Caco-2 (cell line): ENCODE data around the gene CACNA1D. TPM values are rescaled to one million over a fixed set of nuclear protein-coding genes. Genes with fewer than 3 reads are reported as not detected.

ENCODE experiments used
- BruUV-seq: library from RNA; stranded (reverse); fragments of 400-500 nt; replicated peaks from 2 replicates; lab custom pipeline; 2021; lab: Mats Ljungman, UMichigan
- CTCF ChIA-PET: fragments of 300-600 bp; sonication (Branson Sonifier 250); formaldehyde crosslinking; loops from one replicate; lab custom pipeline; 2022; ENCODE audit warnings: antibody characterized with exemption; lab: Charles Lee
- POLR2A ChIA-PET: fragments of 300-600 bp; sonication (Branson Sonifier 250); formaldehyde crosslinking; loops from one replicate; lab custom pipeline; 2022; ENCODE audit warnings: antibody characterized with exemption; lab: Charles Lee
- DNase-seq, 2 experiments: peaks; one replicate each; pipeline versions ENCODE4 v3.0.0 to v3.0.0-alpha.2; 2020 to 2022
- H3K27me3 ChIP-seq: replicated peaks from 2 replicates; pipeline ENCODE4 v1.6.0; 2011; ENCODE audit warnings: low read length; ENCODE audit not compliant: control insufficient read depth, insufficient read depth
- H3K36me3 ChIP-seq: 2 replicates; pipeline ENCODE4 v1.5.1; 2011; ENCODE audit warnings: low read length; ENCODE audit not compliant: control insufficient read depth, insufficient read depth
- H3K4me1 ChIP-seq: fragments of 250-450 bp; sonication (Bioruptor Pico); 2 replicates; pipeline ENCODE4 v1.5.1; 2020; ENCODE audit warnings: mild to moderate bottlenecking
- H3K4me3 ChIP-seq: 2 replicates; pipeline ENCODE4 v1.5.1; 2011; ENCODE audit warnings: low read depth, mild to moderate bottlenecking, control low read depth, low read length
- H3K9me3 ChIP-seq: fragments of 250-450 bp; sonication (Bioruptor Pico); 2 replicates; pipeline ENCODE4 v1.5.1; 2020; ENCODE audit warnings: mild to moderate bottlenecking, moderate library complexity
- H3K27ac Mint-ChIP-seq: one replicate; pipeline ENCODE4 v1.8.0; 2022; ENCODE audit warnings: mixed read lengths; ENCODE audit not compliant: unreplicated experiment
- H3K27me3 Mint-ChIP-seq: one replicate; pipeline ENCODE4 v1.8.0; 2022; ENCODE audit warnings: mixed read lengths; ENCODE audit not compliant: insufficient read depth, unreplicated experiment
- H3K36me3 Mint-ChIP-seq: one replicate; pipeline ENCODE4 v1.8.0; 2022; ENCODE audit warnings: mild to moderate bottlenecking, mixed read lengths; ENCODE audit not compliant: insufficient read depth, unreplicated experiment
- H3K4me1 Mint-ChIP-seq: one replicate; pipeline ENCODE4 v1.8.0; 2022; ENCODE audit warnings: low read depth, mixed read lengths; ENCODE audit not compliant: unreplicated experiment
- H3K4me3 Mint-ChIP-seq: one replicate; pipeline ENCODE4 v1.8.0; 2022; ENCODE audit warnings: mild to moderate bottlenecking, moderate library complexity, mixed read lengths; ENCODE audit not compliant: unreplicated experiment
- H3K9me3 Mint-ChIP-seq: one replicate; pipeline ENCODE4 v1.8.0; 2022; ENCODE audit warnings: mixed read lengths; ENCODE audit not compliant: unreplicated experiment
- intact Hi-C: fragments of 100-400 bp; cut with micrococcal nuclease; formaldehyde crosslinking; loops from one replicate; pipeline ENCODE4 v1.10.0; 2022; ENCODE audit not compliant: unreplicated experiment
- total RNA-seq: library from RNA; stranded (reverse); gene quantifications from 2 replicates; pipeline ENCODE4 v1.2.3, GENCODE V29; 2022
- TF ChIP-seq, protein P1 (sequence below), 2 experiments: fragments of 200-600 bp in 1 of 2; IDR thresholded peaks; 1 replicate in 1 of 2; 2 replicates in 1 of 2; pipeline versions ENCODE4 v1.5.1 to v1.8.0; 2011 to 2022; ENCODE audit warnings: antibody characterized with exemption in 1 of 2, control low read depth in 1 of 2, inconsistent platforms in 1 of 2, low read depth in 1 of 2, low read length in 1 of 2, mild to moderate bottlenecking in 1 of 2, moderate library complexity in 1 of 2; ENCODE audit not compliant: insufficient read depth in 1 of 2, severe bottlenecking in 1 of 2, unreplicated experiment in 1 of 2

CACNA1D gene
- total RNA-seq, 1 experiment from 2014 or later, result 13.3 TPM

DNA sequence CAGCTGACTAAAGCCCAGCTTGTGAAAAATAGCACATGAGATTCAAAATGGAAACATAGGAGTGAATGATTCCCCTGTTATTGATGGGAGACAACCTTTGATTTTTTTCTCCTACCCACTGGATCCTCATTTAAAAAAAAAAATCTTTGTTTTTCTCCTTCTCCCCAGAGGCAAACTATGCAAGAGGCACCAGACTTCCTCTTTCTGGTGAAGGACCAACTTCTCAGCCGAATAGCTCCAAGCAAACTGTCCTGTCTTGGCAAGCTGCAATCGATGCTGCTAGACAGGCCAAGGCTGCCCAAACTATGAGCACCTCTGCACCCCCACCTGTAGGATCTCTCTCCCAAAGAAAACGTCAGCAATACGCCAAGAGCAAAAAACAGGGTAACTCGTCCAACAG, 2.6 kb downstream of the CACNA1D start:
- Mint-ChIP-seq H3K4me1 (peaks cover 10% of the 10 kb centered on the region), H3K27ac (no peak overlapping the region), H3K4me3 (no peak overlapping the region), H3K36me3 (no peaks in the 10 kb centered on the region), H3K9me3 (no peaks in the 10 kb centered on the region), H3K27me3 (no peaks in the 10 kb centered on the region)
- H3K27me3 ChIP-seq, result no peaks in the 10 kb centered on the region
- ChIA-PET POLR2A (interaction anchor here (0.6 kb wide), 1 partner anchor 17 kb away, joined by 3 read pairs; no protein-coding TSS in a partner anchor), CTCF (no interaction called here)
- no peaks in the 10 kb centered on the region for H3K9me3 ChIP-seq
- H3K4me1 ChIP-seq, result peaks cover 12% of the 10 kb centered on the region
- no peak overlapping the region for H3K4me3 ChIP-seq
- H3K36me3 ChIP-seq, result no peaks in the 10 kb centered on the region
- BruUV-seq, result no TSS peak
- intact Hi-C loops, result no loop called here
- DNase-seq, result no peak
- TF ChIP-seq, protein P1, sequence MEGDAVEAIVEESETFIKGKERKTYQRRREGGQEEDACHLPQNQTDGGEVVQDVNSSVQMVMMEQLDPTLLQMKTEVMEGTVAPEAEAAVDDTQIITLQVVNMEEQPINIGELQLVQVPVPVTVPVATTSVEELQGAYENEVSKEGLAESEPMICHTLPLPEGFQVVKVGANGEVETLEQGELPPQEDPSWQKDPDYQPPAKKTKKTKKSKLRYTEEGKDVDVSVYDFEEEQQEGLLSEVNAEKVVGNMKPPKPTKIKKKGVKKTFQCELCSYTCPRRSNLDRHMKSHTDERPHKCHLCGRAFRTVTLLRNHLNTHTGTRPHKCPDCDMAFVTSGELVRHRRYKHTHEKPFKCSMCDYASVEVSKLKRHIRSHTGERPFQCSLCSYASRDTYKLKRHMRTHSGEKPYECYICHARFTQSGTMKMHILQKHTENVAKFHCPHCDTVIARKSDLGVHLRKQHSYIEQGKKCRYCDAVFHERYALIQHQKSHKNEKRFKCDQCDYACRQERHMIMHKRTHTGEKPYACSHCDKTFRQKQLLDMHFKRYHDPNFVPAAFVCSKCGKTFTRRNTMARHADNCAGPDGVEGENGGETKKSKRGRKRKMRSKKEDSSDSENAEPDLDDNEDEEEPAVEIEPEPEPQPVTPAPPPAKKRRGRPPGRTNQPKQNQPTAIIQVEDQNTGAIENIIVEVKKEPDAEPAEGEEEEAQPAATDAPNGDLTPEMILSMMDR (IDR thresholded peaks at IDR 0.05; ENCODE audit: insufficient read depth in 1 of 2, low read depth in 1 of 2, low read length in 1 of 2, severe bottlenecking in 1 of 2, unreplicated experiment in 1 of 2), result no peak

DNA sequence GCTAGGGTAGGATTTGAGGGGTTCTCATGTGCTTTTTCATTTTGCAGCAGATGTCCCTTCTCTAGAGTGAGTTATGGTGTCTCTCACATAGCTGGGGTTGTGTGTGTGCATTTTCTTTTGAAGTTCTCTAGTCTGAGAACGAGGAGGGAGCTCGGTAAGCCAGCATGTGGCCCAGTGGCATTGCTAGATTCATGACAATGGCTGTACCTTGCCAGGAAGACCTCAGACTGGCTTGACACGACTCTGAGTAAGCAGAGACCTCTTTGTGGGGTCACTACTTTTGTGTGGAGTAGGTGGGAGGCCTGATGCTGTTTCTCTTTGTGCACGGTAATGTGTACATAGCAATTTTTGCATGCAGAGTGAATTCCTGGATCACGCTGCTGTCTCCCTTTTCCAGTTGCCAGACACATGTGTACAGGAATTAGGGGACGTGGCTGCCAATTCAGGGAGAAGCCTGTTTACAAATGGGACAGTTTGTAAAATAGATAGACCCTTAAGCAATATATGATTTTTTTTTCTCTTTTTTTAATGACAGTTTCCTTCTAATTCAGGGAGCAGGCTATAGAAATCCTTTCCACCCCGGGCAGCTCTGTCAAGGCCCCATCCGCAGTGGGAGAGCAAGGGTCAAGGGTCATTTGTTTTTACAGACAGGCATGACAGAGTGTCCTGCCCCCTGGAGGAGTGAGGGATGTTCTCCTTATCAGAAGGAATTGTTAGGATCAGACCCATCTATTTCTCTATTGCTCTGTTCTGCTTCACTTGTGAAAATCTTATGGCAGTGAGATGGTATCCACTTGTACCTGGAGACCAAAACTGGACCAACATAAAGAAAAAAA, 4.6 kb downstream of the CACNA1D start:
- no peaks in the 10 kb centered on the region for H3K27me3 ChIP-seq
- ChIA-PET POLR2A (interaction anchor here (0.5 kb wide), 1 partner anchor 145 kb away, joined by 6 read pairs; no protein-coding TSS in a partner anchor), CTCF (interaction anchor here (0.6 to 0.9 kb wide), 4 partner anchors 20 to 149 kb away, joined by 3 to 4 read pairs (median 3); no protein-coding TSS in a partner anchor)
- H3K9me3 ChIP-seq, result no peaks in the 10 kb centered on the region
- H3K4me3 Mint-ChIP-seq, result no peak overlapping the region
- no peak overlapping the region for H3K27ac Mint-ChIP-seq
- intact Hi-C loops, result loop anchor here (1.0 kb wide), 4 partner anchors 21 to 200 kb away; no protein-coding TSS in a partner anchor
- BruUV-seq, result no TSS peak
- peak; percentile 65 for DNase-seq
- H3K27me3 Mint-ChIP-seq, result no peaks in the 10 kb centered on the region
- H3K4me1 Mint-ChIP-seq, result peaks cover 10% of the 10 kb centered on the region
- H3K36me3 Mint-ChIP-seq, result no peaks in the 10 kb centered on the region
- no peak overlapping the region for H3K4me3 ChIP-seq
- H3K4me1 ChIP-seq, result peaks cover 12% of the 10 kb centered on the region
- H3K9me3 Mint-ChIP-seq, result no peaks in the 10 kb centered on the region
- TF ChIP-seq, protein P1 (IDR thresholded peaks at IDR 0.05; ENCODE audit: insufficient read depth in 1 of 2, low read depth in 1 of 2, low read length in 1 of 2, severe bottlenecking in 1 of 2, unreplicated experiment in 1 of 2), result peak; percentile 61 to 67
- H3K36me3 ChIP-seq, result no peaks in the 10 kb centered on the region

DNA sequence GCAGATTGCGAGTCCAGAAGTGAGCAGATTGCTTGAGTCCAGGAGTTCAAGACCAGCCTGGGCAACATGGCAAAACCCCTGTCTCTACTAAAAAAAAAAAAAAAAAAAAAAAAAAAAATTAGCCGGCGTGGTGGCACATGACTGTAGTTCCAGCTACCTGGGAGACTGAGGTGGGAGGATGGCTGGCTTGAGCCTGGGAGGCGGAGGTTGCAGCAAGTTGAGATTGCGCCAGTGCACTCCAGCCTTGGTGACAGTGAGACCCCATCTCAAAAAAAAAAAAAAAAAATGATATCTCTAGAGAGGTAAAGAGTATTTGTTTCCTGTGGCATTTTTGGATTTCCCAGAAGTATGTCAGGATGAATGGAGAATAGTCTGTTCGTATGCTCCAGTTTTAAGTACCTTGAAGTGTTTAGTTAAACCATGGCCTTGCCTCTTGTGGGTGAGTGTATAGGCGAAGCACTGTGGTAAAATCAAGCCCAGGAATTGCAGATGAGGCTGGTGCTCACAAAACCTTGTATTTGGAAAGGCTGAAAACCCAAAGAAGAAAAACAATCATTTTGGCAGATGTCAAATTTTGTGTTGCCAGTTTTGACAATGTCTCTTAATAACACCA, 5.9 kb downstream of the CACNA1D start:
- Histone ChIP-seq H3K27me3 (no peaks in the 10 kb centered on the region), H3K4me1 (peaks cover 12% of the 10 kb centered on the region), H3K36me3 (no peaks in the 10 kb centered on the region), H3K4me3 (no peak overlapping the region), H3K9me3 (no peaks in the 10 kb centered on the region)
- POLR2A ChIA-PET, result no interaction called here
- TF ChIP-seq, protein P1 (IDR thresholded peaks at IDR 0.05; ENCODE audit: insufficient read depth in 1 of 2, low read depth in 1 of 2, low read length in 1 of 2, severe bottlenecking in 1 of 2, unreplicated experiment in 1 of 2), result no peak
- Mint-ChIP-seq H3K36me3 (no peaks in the 10 kb centered on the region), H3K27me3 (no peaks in the 10 kb centered on the region), H3K27ac (no peak overlapping the region), H3K9me3 (no peaks in the 10 kb centered on the region), H3K4me3 (no peak overlapping the region), H3K4me1 (peaks cover 10% of the 10 kb centered on the region)
- intact Hi-C loops, result no loop called here
- DNase-seq, result no peak
- CTCF ChIA-PET, result no interaction called here
- no TSS peak for BruUV-seq
